Large intestine (tissue), 3 donors: Measurements from ENCODE around the gene FAH. TPM values are rescaled to one million over a fixed set of nuclear protein-coding genes. Genes with fewer than 3 reads are reported as not detected.

Source experiments
- DNase-seq, 2 donors: peaks; one replicate each; pipeline versions ENCODE4 v3.0.0 to v3.0.0-alpha.2; 2013
- H3K27ac ChIP-seq: one replicate; pipeline ENCODE4 v1.5.1; 2013; ENCODE audit warnings: low read length
- H3K27me3 ChIP-seq: 2 replicates; pipeline ENCODE4 v1.6.1; 2013; ENCODE audit warnings: low read length; ENCODE audit not compliant: control insufficient read depth, insufficient read depth
- H3K36me3 ChIP-seq: 2 replicates; pipeline ENCODE4 v1.6.1; 2013; ENCODE audit warnings: low read length; ENCODE audit not compliant: control insufficient read depth, insufficient read depth
- H3K4me1 ChIP-seq: one replicate; pipeline ENCODE4 v1.6.1; 2013; ENCODE audit warnings: low read length; ENCODE audit not compliant: control insufficient read depth, insufficient read depth
- H3K4me3 ChIP-seq: one replicate; pipeline ENCODE4 v1.5.1; 2013; ENCODE audit warnings: low read length
- H3K9me3 ChIP-seq: one replicate; pipeline ENCODE4 v1.6.1; 2013; ENCODE audit warnings: mild to moderate bottlenecking, low read depth, low read length, moderate library complexity; ENCODE audit not compliant: control insufficient read depth
- WGBS: methylation state at CpG from one replicate; pipeline ENCODE4 v1.1.5; 2013; ENCODE audit warnings: low lambda C conversion rate; ENCODE audit not compliant: insufficient coverage; 5-methylcytosine and 5-hydroxymethylcytosine counted together
- polyA plus RNA-seq: library from polyadenylated mRNA; unstranded; fragments of 120-200 nt; gene quantifications from one replicate; pipeline ENCODE4 v1.2.1, GENCODE V29; 2013

FAH gene
- polyA plus RNA-seq, 1 donor, result 57.6 TPM

DNA sequence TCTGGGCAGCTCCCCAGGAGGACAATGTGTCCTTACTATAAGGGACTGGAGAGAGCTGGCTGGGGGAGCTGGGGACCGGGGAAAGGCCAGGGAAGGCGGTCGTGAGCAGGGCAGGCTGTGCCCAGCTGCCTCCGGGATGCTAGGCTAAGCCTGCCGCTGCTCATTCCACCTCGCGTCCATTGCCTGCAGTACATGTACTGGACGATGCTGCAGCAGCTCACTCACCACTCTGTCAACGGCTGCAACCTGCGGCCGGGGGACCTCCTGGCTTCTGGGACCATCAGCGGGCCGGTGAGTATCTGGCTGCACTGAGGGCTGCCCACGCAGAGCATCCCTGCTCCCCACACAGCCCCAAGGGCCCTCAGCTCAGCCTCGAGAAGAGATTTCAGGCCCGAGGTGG, 27.1 kb downstream of the FAH start:
- H3K9me3 ChIP-seq, result no peaks in the 10 kb centered on the region
- no CpG with 5 or more reads among the region's 16 CpGs for WGBS
- no peak for DNase-seq
- H3K27ac ChIP-seq, result no peak overlapping the region
- no peaks in the 10 kb centered on the region for H3K27me3 ChIP-seq
- no peak overlapping the region for H3K4me3 ChIP-seq
- H3K36me3 ChIP-seq, result peaks cover 80% of the 10 kb centered on the region
- no peaks in the 10 kb centered on the region for H3K4me1 ChIP-seq

DNA sequence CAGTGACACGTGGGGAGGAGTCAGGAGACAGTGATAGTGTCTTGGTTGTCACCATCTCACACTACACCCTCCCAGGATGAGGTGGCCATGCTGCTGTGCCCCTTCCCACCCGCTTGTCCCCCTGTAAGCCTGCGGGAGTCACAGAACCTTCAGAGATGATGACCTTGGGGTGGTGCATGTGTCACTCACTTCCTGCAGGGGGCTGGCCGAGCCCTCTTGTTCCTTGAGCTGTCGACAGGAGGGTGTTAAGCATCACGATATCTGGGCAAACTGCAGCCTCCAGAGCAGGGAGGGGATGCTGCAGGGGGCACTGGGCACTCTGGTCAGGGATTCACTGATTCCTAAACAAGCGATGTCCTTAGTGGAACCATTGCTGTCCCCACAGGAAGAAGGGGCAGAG, 27.7 kb downstream of the FAH start:
- no peaks in the 10 kb centered on the region for H3K27me3 ChIP-seq
- no peak overlapping the region for H3K27ac ChIP-seq
- H3K4me1 ChIP-seq, result no peaks in the 10 kb centered on the region
- H3K4me3 ChIP-seq, result no peak overlapping the region
- WGBS, result no CpG with 5 or more reads among the region's 7 CpGs
- DNase-seq, result no peak
- H3K36me3 ChIP-seq, result peaks cover 79% of the 10 kb centered on the region
- no peaks in the 10 kb centered on the region for H3K9me3 ChIP-seq

DNA sequence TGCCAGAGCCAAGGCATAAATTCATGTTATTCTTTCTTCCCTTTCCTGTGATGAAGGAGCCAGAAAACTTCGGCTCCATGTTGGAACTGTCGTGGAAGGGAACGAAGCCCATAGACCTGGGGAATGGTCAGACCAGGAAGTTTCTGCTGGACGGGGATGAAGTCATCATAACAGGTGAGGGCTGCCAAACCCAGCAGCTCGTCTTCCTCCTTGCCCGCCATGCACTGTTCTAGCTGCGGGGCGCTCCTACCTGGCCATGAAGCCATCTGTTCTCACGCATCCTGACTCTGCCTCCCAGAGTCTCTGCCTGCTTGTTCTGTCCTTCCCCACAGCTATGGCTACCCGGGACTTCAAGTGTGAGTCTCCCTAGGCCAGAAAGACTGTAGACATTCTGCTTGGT, 28.2 kb downstream of the FAH start:
- H3K9me3 ChIP-seq, result no peaks in the 10 kb centered on the region
- WGBS, result no CpG with 5 or more reads among the region's 10 CpGs
- no peak overlapping the region for H3K27ac ChIP-seq
- DNase-seq, result no peak
- H3K4me3 ChIP-seq, result no peak overlapping the region
- H3K27me3 ChIP-seq, result no peaks in the 10 kb centered on the region
- no peaks in the 10 kb centered on the region for H3K4me1 ChIP-seq
- H3K36me3 ChIP-seq, result peaks cover 81% of the 10 kb centered on the region

DNA sequence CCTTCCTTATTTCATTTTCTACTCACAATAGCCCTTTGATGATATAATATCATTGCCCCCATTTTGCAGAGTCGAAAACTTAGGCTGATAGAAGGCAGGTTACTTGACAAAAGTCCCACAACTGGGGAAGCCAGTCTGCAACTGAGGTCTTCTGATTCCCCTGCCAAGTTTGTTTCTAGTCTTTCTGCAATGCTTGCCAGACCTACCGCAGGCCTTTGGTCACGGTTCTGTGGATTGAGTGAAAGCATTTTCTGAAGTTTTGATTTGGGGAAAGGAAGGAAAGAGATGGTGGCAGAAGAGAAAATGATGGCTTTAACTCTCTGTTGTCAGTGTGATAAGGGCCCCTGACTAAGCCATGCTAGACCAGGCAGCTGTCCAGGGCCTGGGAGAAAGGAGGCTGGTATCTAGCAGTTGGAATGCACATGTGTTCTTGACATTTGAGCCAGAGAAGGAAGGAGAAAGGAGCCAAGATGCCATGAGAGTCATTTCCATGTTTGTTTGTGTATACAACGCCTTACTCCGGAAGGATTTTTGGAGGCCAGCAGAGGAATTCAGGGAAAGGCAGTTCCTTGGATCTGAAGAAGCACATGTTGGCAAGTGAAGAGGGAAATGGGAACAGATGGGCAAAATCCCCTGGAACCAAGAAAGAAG, 29.9 kb downstream of the FAH start:
- no peaks in the 10 kb centered on the region for H3K27me3 ChIP-seq
- no peaks in the 10 kb centered on the region for H3K9me3 ChIP-seq
- WGBS, result 76% methylated on average over 2 of the region's 5 CpGs
- no peak overlapping the region for H3K27ac ChIP-seq
- H3K4me1 ChIP-seq, result peaks cover 2% of the 10 kb centered on the region
- no peak for DNase-seq
- H3K4me3 ChIP-seq, result no peak overlapping the region
- H3K36me3 ChIP-seq, result peaks cover 85% of the 10 kb centered on the region

DNA sequence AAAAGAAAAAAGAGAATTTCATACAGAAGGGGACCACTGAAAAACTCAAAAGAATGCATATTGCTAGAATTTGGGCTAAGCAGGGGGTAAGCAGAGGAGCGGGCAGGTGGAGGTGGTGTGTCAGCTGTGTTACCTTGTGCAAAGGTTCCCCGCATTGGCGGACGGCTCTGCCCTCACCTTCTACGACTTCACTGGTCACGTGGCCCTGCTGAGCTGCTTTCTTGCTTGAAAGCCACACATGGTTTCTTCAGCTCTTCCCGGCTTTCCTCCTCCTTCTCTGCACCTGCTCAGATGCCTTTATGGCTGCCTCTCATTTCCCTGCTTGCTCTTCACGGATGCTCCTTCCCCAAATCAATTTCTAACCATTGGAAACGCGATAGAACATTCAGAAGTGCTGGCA, 30.5 kb downstream of the FAH start:
- H3K9me3 ChIP-seq, result no peaks in the 10 kb centered on the region
- no peaks in the 10 kb centered on the region for H3K27me3 ChIP-seq
- no peak overlapping the region for H3K4me3 ChIP-seq
- H3K36me3 ChIP-seq, result peaks cover 80% of the 10 kb centered on the region
- WGBS, result 100% methylated on average over 1 of the region's 10 CpGs
- H3K4me1 ChIP-seq, result peaks cover 4% of the 10 kb centered on the region
- DNase-seq, result no peak
- H3K27ac ChIP-seq, result no peak overlapping the region

DNA sequence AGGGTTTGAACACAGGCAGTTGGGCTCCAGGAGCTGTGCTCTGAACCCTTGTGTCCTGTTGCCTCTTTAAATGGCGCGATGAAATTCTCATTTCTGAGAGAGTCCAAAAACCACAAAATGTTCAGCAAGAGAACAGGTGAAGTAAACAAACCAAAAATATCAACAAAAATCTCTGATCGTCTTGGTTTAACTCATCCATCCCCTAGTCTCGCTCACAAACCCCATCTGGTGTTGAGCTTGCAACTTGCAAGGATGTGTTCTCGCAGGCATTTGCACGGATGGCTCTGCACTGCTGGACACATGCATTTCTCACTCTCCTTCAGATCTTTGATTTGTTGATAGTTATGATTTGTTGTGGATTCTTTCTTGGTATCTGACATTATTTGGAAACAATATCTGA, 31.1 kb downstream of the FAH start:
- Histone ChIP-seq H3K36me3 (peaks cover 81% of the 10 kb centered on the region), H3K27me3 (no peaks in the 10 kb centered on the region), H3K4me3 (no peak overlapping the region), H3K4me1 (peaks cover 4% of the 10 kb centered on the region), H3K9me3 (no peaks in the 10 kb centered on the region), H3K27ac (no peak overlapping the region)
- no peak for DNase-seq
- WGBS, result no CpG with 5 or more reads among the region's 6 CpGs

DNA sequence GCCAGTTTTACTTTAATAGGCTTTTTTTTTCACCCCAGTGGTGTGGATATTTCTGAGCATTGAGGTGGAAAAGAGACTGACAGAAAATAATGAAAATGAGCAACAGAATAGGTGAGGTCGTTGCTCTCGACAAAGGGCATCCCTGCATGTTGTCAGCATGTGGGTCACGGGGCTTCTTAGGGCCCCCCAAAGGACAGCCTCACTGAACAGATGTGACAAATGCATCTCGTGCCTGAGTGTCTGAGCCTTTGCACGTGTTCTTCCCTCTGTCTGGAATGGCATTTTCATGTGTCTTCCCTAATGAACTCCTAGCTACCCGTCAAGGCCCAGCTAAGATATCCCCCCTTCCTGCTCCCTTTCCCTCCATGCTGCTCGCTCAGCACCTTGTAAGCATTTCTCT, 31.8 kb downstream of the FAH start:
- H3K36me3 ChIP-seq, result peaks cover 77% of the 10 kb centered on the region

DNA sequence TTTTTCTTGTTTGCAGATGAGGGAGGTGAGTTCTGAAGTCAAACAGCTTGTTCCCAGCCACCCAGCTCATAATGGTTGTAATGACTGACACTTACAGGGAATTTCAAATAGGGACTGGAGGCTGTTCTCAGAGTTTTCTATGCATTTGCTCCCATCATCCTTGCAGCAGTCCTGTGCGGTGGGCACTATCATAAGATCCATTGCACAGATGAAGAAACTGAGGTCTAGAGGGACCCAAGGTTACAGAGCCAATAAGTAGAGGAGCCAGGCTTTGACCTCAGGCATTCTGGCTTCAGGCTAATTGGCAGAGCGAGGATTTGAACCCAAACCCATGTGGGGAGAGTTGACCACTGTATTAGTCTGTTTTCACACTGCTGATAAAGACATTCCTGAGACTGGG, 32.4 kb downstream of the FAH start:
- H3K4me3 ChIP-seq, result no peak overlapping the region
- no peak overlapping the region for H3K27ac ChIP-seq
- H3K9me3 ChIP-seq, result no peaks in the 10 kb centered on the region
- peaks cover 5% of the 10 kb centered on the region for H3K4me1 ChIP-seq
- no peak for DNase-seq
- WGBS, result no CpG with 5 or more reads among the region's 2 CpGs
- H3K36me3 ChIP-seq, result peaks cover 71% of the 10 kb centered on the region
- no peaks in the 10 kb centered on the region for H3K27me3 ChIP-seq

More for the DNA sequence above, 31.8 kb downstream of the FAH start:
- Histone ChIP-seq H3K4me1 (peaks cover 5% of the 10 kb centered on the region), H3K9me3 (no peaks in the 10 kb centered on the region), H3K27ac (no peak overlapping the region), H3K27me3 (no peaks in the 10 kb centered on the region), H3K4me3 (no peak overlapping the region)
- WGBS, result no CpG with 5 or more reads among the region's 7 CpGs
- DNase-seq, result no peak

DNA sequence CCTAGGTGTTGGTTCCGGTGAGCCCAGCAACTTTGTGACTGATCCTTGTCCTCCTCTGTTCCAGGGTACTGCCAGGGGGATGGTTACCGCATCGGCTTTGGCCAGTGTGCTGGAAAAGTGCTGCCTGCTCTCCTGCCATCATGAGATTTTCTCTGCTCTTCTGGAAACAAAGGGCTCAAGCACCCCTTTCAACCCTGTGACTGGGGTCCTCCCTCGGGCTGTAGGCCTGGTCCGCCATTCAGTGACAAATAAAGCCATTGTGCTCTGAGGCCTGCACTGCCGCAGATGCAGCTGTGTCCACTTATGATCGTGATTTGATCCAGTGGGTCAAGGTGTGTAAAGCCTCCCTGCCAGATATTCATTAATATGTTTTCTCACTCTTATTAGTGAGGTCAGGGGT, 33.3 kb downstream of the FAH start:
- Histone ChIP-seq H3K27me3 (no peaks in the 10 kb centered on the region), H3K9me3 (no peaks in the 10 kb centered on the region), H3K4me3 (no peak overlapping the region), H3K27ac (no peak overlapping the region), H3K4me1 (peaks cover 5% of the 10 kb centered on the region), H3K36me3 (peaks cover 63% of the 10 kb centered on the region)
- no CpG with 5 or more reads among the region's 7 CpGs for WGBS
- DNase-seq, result no peak

DNA sequence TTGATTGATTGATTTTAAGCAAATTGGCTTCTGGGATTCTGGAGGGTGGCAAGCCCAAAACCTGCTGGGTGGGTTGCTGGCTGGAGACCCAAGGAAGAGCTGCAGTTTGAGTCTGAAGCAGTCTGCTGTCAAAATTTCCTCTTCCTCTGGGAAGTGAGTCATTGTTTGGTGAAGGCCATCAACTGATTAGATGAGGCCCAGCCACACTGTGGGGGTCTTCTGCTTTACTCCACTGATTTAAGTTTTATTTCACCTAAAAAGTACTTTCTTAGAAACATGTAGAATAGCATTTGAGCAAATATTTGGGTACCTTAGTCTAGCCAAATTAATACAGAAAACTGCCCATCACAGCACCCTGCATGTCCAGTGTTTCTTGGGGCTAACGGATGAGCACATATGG, 33.8 kb downstream of the FAH start:
- peaks cover 6% of the 10 kb centered on the region for H3K4me1 ChIP-seq
- H3K36me3 ChIP-seq, result peaks cover 58% of the 10 kb centered on the region
- no CpG with 5 or more reads among the region's 1 CpG for WGBS
- DNase-seq, result no peak
- H3K9me3 ChIP-seq, result no peaks in the 10 kb centered on the region
- H3K4me3 ChIP-seq, result no peak overlapping the region
- no peak overlapping the region for H3K27ac ChIP-seq
- no peaks in the 10 kb centered on the region for H3K27me3 ChIP-seq

DNA sequence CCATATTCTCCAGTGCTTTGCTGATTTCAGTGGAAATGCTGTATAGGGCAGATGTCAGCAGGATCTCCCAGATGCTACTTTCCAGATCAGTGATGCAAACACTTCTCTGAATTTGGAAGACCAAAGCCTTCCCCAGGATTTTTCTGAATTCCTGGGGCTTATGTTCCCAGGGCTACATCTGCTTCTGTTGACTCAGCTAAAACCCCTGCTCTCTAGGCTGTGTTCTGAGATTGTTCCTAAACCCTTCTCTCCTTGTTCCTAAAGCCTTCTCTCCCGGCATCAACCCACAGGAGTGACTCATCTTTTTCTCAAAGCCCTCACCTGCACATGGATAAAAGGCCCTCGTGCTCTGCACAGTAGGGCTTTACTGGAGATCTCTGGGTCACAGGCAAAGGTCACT, 35.5 kb downstream of the FAH start:
- H3K27ac ChIP-seq, result peak overlapping the region; percentile 66
- no peak overlapping the region for H3K4me3 ChIP-seq
- H3K36me3 ChIP-seq, result peaks cover 42% of the 10 kb centered on the region
- H3K4me1 ChIP-seq, result peaks cover 22% of the 10 kb centered on the region
- WGBS, result no CpG with 5 or more reads among the region's 2 CpGs
- no peaks in the 10 kb centered on the region for H3K27me3 ChIP-seq
- DNase-seq, result peak in 1 of 2 donors; percentile 33
- no peaks in the 10 kb centered on the region for H3K9me3 ChIP-seq
